Skeletal muscle cell (primary cell): ENCODE measurements around the gene LMOD3.

Source experiments
- DNase-seq: peaks from one replicate; pipeline ENCODE4 v3.0.0-alpha.2; 2010; ENCODE audit warnings: low read depth
- H3K4me3 ChIP-seq: 2 replicates; pipeline ENCODE4 v1.5.1; 2011; ENCODE audit warnings: low read depth, mild to moderate bottlenecking, control low read depth, low read length, moderate library complexity

The LMOD3 gene

DNA sequence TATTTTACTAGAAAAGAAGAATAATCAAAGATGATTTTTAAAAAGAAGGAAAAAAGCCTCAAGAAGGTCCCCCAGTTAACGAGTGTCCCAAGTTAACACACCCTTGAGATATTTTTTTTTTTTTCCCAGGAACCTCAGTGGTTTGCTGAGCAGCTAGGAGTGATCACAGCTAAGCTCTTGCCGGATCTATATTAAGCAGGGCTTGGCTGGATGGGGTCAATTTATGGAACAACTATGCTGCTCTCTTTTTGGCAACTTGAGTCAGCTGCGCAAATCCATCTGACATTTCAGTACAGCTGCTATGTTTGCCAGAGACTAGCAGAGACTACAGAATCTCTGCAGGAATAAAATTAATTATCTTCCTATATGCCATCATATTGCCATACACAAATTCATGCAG lies at the start of gene LMOD3:
LMOD3 (minus strand) TSS at position 193 of the 400 bp plus-strand sequence. CDS start 209 bp downstream, outside the sequence.
- H3K4me3 ChIP-seq: no peak within 1 kb of the TSS
- DNase-seq: peak; percentile 39

DNA sequence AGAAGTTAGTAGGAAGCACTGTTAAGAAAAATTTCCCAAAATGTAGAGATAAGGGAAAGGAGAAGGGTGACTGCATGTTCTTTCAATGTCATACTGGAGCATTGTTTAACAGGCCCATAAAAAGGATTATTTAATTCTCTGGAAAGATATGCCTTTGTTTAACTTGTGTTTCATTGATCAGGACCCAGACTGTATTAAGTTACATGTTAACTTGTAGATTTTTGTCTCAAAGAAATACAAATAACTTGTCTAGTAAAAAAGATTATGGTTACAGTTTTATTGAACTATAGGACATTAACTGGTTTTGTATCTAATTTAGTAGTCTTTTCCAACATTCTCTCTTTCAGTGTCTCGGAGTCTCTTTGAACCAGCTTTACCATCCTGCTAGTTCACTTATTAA lies 49.7 kb upstream of the LMOD3 start:
- H3K4me3 ChIP-seq: no peak overlapping the region
- no peak for DNase-seq

GRCh38 chr3:69166446-69166845 lies 44.1 kb upstream of the LMOD3 start:
- DNase-seq: no peak
- H3K4me3 ChIP-seq: no peak overlapping the region

DNA sequence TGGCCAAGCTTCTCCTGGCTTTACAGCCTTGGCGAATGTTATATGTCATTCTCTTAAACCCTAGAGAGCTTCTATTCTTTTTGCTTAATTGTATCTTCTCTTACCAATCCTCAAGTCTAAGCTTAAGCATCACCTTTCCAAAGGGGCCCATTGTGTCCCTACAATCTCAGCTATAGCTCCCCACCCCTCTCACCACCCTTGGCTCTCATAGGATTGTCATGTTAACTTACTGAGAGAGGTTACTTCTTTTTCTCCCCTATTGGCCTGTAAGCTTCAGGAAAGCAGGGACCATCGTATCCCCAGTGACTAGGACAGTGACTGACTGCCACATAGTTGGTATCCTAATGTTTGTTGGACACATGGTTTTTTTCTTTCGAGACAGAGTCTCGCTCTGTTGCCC lies 43.3 kb upstream of the LMOD3 start:
- no peak overlapping the region for H3K4me3 ChIP-seq

DNA sequence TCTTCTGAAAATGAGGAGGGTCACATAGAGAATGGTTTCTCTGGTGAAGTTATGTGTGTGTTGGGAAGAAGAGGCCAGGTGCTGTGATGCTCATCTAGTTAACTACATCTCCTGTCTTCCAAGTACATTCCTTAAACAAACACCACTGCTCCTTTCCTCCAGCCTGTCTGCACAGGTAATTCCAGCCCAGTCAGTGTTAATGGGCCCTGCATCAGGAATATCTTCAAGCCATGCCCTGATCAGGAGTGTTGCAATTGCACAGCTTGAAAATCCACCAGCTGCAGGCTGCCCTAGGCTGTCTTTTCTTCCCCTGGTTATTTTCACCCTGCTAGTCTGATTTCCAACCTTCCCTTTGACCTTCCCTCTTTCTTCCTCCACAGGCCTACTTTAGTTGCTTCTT lies 41.9 kb upstream of the LMOD3 start:
- no peak for DNase-seq
- H3K4me3 ChIP-seq: no peak overlapping the region

More for the DNA sequence above, 43.3 kb upstream of the LMOD3 start:
- no peak for DNase-seq

- no peak for DNase-seq
- no peak overlapping the region for H3K4me3 ChIP-seq
Measured at GRCh38 chr3:69162308-69162980, 40.0 kb upstream of the LMOD3 start.

GRCh38 chr3:69161587-69162307 lies 39.4 kb upstream of the LMOD3 start:
- H3K4me3 ChIP-seq: no peak overlapping the region
- no peak for DNase-seq

GRCh38 chr3:69160525-69160924 lies 38.1 kb upstream of the LMOD3 start:
- no peak for DNase-seq
- no peak overlapping the region for H3K4me3 ChIP-seq

DNA sequence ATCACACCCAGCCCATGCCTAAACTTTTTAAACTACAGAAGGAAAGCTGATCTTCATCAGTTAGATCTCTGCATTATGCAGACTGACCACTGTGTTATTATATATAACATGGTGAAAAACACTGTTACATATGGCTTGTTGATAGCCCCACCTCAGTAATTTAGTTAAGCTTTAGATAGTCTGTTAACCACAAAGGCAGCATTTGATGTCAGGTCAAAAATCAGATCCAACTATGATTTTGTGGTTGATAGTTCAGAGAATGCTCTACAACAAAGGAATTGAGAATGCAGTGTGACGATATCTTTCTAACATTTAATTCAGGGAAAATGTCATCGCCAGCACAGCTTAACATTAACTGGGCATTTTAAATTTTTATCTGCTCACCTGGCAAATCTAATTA lies 37.7 kb upstream of the LMOD3 start:
- H3K4me3 ChIP-seq: no peak overlapping the region
- DNase-seq: no peak

GRCh38 chr3:69149586-69149985 lies 27.2 kb upstream of the LMOD3 start:
- no peak overlapping the region for H3K4me3 ChIP-seq
- DNase-seq: no peak

- H3K4me3 ChIP-seq: no peak overlapping the region
- DNase-seq: no peak
Measured at GRCh38 chr3:69145688-69146087, 23.3 kb upstream of the LMOD3 start.

DNA sequence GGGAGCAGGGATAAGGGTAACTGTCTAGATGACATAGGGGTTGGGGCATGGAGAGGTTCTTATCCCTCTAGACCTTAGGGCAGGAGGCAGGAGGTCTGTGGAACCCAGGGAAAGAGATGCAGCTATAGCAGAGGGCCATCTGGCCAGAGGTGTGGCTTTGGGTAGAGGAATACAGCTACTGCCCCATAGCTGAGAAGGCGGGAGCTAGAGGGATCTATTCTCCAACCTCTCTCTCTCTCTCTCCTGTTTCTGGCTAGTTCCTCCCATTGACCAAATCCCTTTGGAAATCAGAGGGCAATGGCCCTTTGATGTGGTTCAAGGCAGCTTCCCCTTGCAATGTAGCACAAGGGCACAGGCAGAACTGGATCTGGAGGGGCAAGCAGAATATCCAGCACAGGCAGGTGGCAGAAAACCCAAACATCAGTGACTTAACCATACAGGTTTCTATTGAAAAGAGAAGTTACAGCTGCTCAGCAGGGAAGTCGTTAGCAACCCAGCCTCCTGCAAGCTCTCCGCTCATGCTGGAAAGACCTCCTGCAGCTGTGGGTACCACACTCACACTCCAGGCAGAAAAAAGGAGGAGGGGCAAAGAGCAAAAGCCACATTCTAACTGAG lies 22.3 kb upstream of the LMOD3 start:
- H3K4me3 ChIP-seq: no peak overlapping the region
- DNase-seq: no peak

DNA sequence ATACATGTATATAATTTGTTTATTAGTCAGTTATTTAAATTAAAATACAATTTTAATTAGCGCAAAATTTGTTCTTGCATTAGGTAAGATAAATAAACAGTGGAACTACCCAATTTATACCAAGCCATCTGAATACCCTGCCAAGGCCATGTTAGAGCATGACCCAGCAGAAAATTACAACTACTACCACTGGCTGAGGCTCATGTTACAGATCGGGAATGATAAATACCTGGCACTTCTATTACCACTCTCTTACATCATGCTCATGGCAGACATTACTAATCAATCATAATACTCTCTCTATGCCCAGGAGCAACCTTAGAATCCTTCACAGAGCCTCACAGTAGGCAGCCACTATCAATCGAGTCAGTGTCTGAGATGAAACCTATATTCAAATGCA lies 21.2 kb upstream of the LMOD3 start:
- no peak overlapping the region for H3K4me3 ChIP-seq
- peak; percentile 25 for DNase-seq

GRCh38 chr3:69142797-69143454 lies 20.5 kb upstream of the LMOD3 start:
- no peak overlapping the region for H3K4me3 ChIP-seq
- DNase-seq: no peak

DNA sequence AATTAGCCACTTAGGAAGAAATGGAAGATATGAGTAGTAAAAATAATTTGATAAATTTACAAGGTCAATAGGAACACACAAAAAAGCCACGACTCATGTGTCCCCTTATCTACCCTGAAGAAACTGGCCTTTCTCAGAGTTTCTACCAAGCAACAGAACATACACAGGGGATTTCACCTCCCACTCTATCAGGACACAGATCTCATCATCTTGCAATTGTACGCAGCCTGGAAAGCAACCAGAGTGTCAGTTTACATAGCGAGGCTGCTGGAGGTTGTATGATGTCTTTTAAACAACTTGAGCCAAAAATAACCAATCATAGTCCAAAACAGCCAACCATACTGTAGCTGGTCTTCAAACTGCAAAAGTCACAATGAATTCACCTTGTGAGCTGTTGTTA lies 19.7 kb upstream of the LMOD3 start:
- peak; percentile 69 for DNase-seq
- H3K4me3 ChIP-seq: no peak overlapping the region

- H3K4me3 ChIP-seq: no peak overlapping the region
- no peak for DNase-seq
Measured at GRCh38 chr3:69141313-69141712, 18.9 kb upstream of the LMOD3 start.

GRCh38 chr3:69137412-69137811 lies 15.0 kb upstream of the LMOD3 start:
- no peak overlapping the region for H3K4me3 ChIP-seq
- DNase-seq: no peak

GRCh38 chr3:69137005-69137404 lies 14.6 kb upstream of the LMOD3 start:
- DNase-seq: no peak
- no peak overlapping the region for H3K4me3 ChIP-seq

DNA sequence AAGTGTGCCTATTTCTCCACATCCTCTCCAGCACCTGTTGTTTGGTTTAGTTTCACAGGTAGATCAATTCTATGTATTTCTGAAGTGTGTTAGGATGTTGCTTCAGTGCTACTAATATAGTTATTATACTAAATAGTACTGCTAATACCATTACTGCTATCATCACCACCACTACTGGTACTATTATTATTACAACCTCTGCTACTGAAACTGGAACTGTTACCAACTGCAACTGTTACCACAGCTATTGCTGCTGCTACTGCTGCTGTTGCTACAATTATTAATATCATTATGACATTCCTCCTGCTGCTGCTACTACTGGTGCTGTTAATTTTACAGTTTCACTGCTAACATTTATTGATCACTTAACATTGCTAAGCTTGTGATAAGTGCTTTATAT lies 8.3 kb upstream of the LMOD3 start:
- H3K4me3 ChIP-seq: no peak overlapping the region
- no peak for DNase-seq

GRCh38 chr3:69129531-69129930 lies 7.1 kb upstream of the LMOD3 start:
- no peak for DNase-seq
- H3K4me3 ChIP-seq: no peak overlapping the region
